ENCODE results near the gene TBC1D14. TPM values are rescaled to one million over a fixed set of nuclear protein-coding genes. Genes with fewer than 3 reads are reported as not detected.
"Not testable (repeated sequence)": the region's sequence is repeated elsewhere in the genome, so short reads cannot be mapped to it uniquely, and the experiment has no call there.

TBC1D14 gene
- total RNA-seq, 2 donors from 2014 or later: 44.1 to 63.8 TPM

DNA sequence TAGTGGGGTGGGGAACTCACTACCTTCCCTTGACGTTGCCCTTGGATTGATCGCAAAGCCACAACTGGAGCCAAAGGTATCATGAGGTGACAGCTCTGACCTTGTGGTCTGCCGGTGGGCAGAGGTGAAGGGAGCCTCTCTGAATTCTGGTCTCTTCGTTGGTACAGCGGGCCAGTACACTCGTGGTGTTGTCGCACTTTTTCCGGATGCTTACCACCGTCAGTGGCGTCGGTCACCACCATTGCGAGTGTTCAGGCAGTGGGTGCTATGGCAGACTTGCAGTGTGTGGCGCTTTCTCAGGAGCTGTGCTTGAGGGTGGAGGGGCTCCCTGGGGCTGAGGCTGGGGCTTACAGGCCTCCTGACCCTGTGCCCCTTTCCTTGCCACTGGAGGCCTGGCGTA, 163.4 kb downstream of the TBC1D14 start:
- Mint-ChIP-seq H3K27me3 (no peaks in the 10 kb centered on the region), H3K36me3 (ENCODE audit: low read depth) (peaks cover under 1% of the 10 kb centered on the region), H3K9me3 (no peaks in the 10 kb centered on the region), H3K4me3 (no peak overlapping the region), H3K27ac (no peak overlapping the region), H3K4me1 (no peaks in the 10 kb centered on the region)
- ATAC-seq (replicated peaks): no peak

DNA sequence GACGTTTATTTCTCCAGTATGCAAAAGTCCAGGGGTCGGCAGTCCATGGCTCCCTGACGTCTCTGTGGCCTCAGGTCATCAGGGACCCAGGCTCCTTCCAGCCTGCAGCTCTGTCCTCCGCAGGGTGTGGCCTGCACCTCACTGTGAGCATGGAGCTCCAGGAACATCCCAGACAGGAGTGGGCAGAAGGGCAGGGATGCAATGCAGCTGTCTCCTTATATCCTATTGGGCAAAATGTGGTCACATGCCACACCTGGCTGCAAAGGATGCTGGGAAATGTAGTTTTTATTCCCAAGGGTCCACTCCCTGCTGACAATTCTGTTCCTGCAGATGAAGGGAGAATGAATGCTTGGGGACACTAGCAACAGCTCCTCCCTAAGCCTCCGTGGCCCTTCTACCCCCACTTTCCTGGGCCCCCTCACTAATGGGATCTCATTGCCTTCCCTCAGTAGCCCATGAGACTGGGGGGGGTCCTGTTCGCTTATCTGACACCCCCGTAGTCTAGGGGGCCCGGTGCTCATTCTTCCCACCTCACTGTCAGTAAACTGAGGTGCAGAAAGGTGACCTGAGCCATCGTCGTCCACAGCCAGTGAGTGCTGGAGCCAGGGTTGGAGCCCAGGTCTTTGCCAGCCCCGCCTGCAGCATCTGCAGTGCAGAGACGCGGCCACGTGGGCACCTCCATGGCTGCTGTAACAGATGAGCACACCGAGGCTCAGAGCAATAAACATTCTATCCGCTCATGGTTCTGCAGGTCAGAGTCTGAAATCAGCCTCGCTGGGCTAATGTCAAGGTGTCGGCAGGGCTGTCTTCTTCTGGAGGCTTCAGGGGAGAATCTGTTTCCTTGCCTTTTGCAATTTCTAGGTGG, 164.1 kb downstream of the TBC1D14 start:
- Mint-ChIP-seq H3K4me1 (no peaks in the 10 kb centered on the region), H3K4me3 (no peak overlapping the region), H3K27me3 (no peaks in the 10 kb centered on the region), H3K36me3 (ENCODE audit: low read depth) (no peaks in the 10 kb centered on the region), H3K9me3 (no peaks in the 10 kb centered on the region), H3K27ac (no peak overlapping the region)
- no peak for ATAC-seq (replicated peaks)

DNA sequence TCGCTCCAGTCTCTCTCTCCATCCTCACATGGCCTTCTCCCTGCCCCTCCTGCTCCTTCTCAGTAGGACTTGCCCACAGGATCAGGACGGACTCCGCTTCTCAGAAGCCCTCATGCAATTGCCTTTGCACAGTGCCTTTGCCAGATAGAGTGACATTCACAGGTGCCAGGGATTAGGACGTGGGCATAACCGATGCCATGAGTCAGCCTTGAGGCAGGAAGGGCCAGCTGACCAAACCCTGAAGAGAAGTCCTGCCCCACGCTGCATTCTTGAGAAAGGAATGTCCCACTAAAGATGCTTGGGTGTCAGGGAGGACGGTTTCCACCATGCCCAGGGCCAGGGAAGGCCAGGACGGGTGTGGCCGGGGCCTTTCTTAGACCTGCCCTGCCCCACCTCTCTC, 164.8 kb downstream of the TBC1D14 start:
- Mint-ChIP-seq H3K27ac (no peak overlapping the region), H3K9me3 (no peaks in the 10 kb centered on the region), H3K36me3 (ENCODE audit: low read depth) (no peaks in the 10 kb centered on the region), H3K4me1 (no peaks in the 10 kb centered on the region), H3K4me3 (no peak overlapping the region), H3K27me3 (no peaks in the 10 kb centered on the region)
- ATAC-seq (replicated peaks): no peak

DNA sequence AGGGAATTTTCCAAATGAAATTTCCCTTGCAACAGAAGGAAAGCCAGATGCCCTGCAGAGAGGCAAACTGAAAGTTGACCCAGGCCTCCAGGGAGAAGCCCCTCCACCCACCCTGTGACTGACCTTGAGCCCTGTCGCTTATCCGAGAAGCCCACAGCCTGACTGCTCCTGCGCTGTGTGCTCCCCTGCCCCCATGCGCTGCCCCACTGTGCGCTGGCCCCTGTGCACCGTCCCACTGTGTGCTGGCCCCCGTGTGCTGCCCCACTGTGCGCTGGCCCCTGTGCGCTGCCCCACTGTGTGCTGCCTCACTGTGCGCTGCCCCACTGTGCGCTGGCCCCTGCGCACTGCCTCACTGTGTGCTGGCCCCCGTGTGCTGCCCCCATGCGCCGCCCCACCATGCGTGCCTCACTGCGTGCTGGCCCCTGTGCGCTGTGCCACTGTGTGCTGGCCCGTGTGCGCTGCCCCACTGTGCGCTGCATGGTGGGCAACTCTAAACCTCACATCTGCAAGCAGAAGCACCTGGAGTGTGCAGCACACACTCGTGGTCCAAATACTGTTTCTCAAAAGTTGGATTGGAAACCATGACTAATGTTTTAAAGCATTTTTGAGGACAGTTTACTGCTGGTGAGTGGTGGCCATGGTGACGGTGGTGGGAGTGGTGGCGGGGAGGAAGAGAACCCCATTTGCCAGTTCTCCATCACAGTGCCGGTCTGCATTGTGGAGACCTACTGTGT, 166.5 kb downstream of the TBC1D14 start:
- no peaks in the 10 kb centered on the region for H3K27me3 Mint-ChIP-seq
- no peak overlapping the region for H3K27ac Mint-ChIP-seq
- H3K9me3 Mint-ChIP-seq: no peaks in the 10 kb centered on the region
- no peaks in the 10 kb centered on the region for H3K4me1 Mint-ChIP-seq
- no peaks in the 10 kb centered on the region for H3K36me3 Mint-ChIP-seq (ENCODE audit: low read depth)
- H3K4me3 Mint-ChIP-seq: no peak overlapping the region
- peak; percentile 29 for ATAC-seq (replicated peaks)

DNA sequence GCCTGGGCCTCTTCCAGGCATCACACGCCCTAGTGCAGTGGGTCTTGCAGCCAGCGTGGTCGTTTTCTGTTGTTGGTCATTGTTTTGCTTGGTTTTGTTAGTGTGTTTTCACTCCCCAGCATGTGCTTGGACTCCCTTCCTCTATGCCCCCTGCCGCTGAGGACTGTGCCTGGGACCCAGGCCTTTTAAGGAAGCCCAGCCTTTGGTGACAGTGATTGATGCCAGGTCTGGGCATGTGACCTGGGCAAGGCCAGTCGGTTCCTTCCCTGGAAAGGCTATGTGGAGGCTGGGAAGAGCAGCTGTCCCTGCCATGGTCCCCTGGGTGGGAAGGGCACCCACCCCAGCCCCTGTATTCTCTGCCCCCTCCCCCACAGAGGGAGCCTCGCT, 167.1 kb downstream of the TBC1D14 start:
- Mint-ChIP-seq H3K27me3 (no peaks in the 10 kb centered on the region), H3K4me3 (no peak overlapping the region), H3K4me1 (no peaks in the 10 kb centered on the region), H3K9me3 (no peaks in the 10 kb centered on the region), H3K27ac (no peak overlapping the region), H3K36me3 (ENCODE audit: low read depth) (no peaks in the 10 kb centered on the region)
- no peak for ATAC-seq (replicated peaks)

DNA sequence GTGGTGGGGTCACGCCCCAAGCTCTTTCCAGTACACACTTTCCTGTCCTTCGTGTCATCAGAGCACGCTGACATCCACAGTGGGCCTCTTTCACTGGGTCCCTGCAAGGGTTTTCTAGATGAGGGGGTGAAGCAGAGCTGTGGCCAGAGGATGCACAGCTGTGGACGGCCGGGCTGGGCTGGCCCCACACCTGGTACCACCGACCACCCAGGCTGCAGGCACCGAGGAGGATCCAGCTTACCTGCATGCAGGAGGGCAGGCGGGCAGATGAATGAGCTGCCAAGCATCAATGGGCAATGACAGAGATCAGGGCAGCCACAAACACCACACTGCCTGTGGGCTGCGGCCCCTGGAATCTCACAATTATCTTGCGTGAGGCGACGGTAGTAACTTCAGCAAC, 167.7 kb downstream of the TBC1D14 start:
- no peaks in the 10 kb centered on the region for H3K9me3 Mint-ChIP-seq
- H3K36me3 Mint-ChIP-seq (ENCODE audit: low read depth): no peaks in the 10 kb centered on the region
- H3K27ac Mint-ChIP-seq: no peak overlapping the region
- no peaks in the 10 kb centered on the region for H3K4me1 Mint-ChIP-seq
- no peak for ATAC-seq (replicated peaks)
- H3K4me3 Mint-ChIP-seq: no peak overlapping the region
- no peaks in the 10 kb centered on the region for H3K27me3 Mint-ChIP-seq

DNA sequence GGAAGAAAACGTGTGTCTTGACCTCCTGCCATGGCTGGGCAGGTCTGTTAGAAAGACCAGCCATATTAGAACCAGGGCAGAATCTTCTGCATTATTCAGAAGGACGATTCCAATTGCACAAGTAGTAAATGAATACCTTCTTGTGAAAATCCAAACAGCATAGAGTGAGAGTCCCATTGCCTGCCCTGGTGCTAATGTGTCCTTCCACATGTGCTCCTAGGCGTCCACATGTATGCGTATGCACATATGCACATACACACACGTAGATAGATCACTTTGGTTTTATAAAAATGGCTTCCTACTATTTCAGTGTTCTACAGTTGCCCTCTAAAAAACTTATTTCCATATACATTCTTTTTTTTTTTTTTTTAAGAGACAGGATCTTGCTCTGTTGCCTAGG, 168.4 kb downstream of the TBC1D14 start:
- Mint-ChIP-seq H3K9me3 (no peaks in the 10 kb centered on the region), H3K36me3 (ENCODE audit: low read depth) (no peaks in the 10 kb centered on the region), H3K4me1 (no peaks in the 10 kb centered on the region)

DNA sequence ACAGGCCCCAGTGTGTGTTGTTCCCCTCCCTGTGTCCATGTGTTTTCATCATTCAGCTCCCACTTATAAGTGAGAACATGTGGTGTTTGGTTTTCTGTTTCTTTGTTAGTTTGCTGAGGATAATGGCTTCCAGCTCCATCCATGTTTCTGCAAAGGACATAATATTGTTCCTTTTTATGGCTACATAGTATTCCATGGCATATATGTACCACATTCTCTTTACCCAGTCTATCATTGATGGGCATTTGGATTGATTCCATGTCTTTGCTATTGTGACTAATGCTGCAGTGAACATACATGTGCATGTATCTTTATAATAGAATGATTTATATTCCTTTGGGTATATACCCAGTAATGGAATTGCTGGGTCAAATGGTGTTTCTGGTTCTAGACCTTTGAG, 169.9 kb downstream of the TBC1D14 start:
- not testable (repeated sequence) for H3K9me3 Mint-ChIP-seq; H3K4me1 Mint-ChIP-seq; H3K4me3 Mint-ChIP-seq; H3K27ac Mint-ChIP-seq; H3K27me3 Mint-ChIP-seq; H3K36me3 Mint-ChIP-seq (ENCODE audit: low read depth); ATAC-seq (replicated peaks)

More for the DNA sequence above, 168.4 kb downstream of the TBC1D14 start:
- H3K27ac Mint-ChIP-seq: no peak overlapping the region
- no peak overlapping the region for H3K4me3 Mint-ChIP-seq
- H3K27me3 Mint-ChIP-seq: peaks cover 4% of the 10 kb centered on the region
- ATAC-seq (replicated peaks): no peak

DNA sequence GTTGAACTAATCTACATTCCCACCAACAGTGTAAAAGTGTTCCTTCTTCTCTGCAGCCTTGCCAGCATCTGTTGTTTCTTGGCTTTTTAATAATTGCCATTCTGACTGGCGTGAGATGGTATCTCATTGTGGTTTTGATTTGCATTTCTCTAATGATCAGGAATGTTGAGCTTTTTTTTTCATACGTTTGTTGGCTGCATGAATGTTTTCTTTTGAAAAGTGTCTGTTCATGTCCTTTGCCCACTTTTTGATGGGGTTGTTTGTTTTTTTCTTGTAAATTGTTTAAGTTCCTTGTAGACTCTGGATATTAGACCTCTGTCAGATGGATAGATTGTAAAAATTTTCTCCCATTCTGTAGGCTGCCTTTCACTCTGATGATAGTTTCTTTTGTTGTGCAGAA, 170.3 kb downstream of the TBC1D14 start:
- H3K4me1 Mint-ChIP-seq; H3K27ac Mint-ChIP-seq; ATAC-seq (replicated peaks); H3K9me3 Mint-ChIP-seq; H3K36me3 Mint-ChIP-seq (ENCODE audit: low read depth); H3K4me3 Mint-ChIP-seq: not testable (repeated sequence)
- peaks cover 12% of the 10 kb centered on the region for H3K27me3 Mint-ChIP-seq

Other genes starting within 250 kb of the TBC1D14 start
- 1 to 10 TPM in 1 of 2 donors, under 1 TPM in 1; 0.87 to 2.5 TPM for gene S100P, start 215.9 kb upstream of the TBC1D14 start, total RNA-seq
- 10 to 100 TPM; 35.8 to 53.6 TPM for gene MRFAP1L1, start 200.0 kb upstream of the TBC1D14 start, total RNA-seq
- gene BLOC1S4, start 193.7 kb upstream of the TBC1D14 start, total RNA-seq: 10 to 100 TPM; 15.9 to 17.7 TPM
- 10 to 100 TPM in 1 of 2 donors, 1 to 10 TPM in 1; 9.4 to 10.5 TPM for gene KIAA0232, start 127.1 kb upstream of the TBC1D14 start, total RNA-seq
- gene TADA2B, start 133.5 kb downstream of the TBC1D14 start, total RNA-seq: 10 to 100 TPM in 1 of 2 donors, 1 to 10 TPM in 1; 8.5 to 13.0 TPM
- gene GRPEL1, start 158.2 kb downstream of the TBC1D14 start, total RNA-seq: 10 to 100 TPM; 56.3 to 92.5 TPM

Data from activated T-helper 17 cell treated with anti-CD3 and anti-CD28 coated beads, Interleukin-2, amount 50 U/mL, for 72 hours (primary cell).